Cardiac fibroblast (primary cell): ENCODE measurements around the gene HORMAD2.

Source experiments
- DNase-seq, 2 donors: peaks; one replicate each; pipeline versions ENCODE4 v3.0.0 to v3.0.0-alpha.2; 2010; ENCODE audit warnings: low read depth in 2 of 2
- H3K4me3 ChIP-seq, 2 donors: replicated peaks in 1 of 2; 1 replicate in 1 of 2; 2 replicates in 1 of 2; pipeline ENCODE4 v1.5.1; 2011; ENCODE audit warnings: low read depth in 2 of 2, low read length in 2 of 2, mild to moderate bottlenecking in 2 of 2, moderate library complexity in 1 of 2
- CTCF ChIP-seq: IDR thresholded peaks from one replicate; pipeline ENCODE4 v1.5.1; 2011; ENCODE audit warnings: low read depth, mild to moderate bottlenecking, low read length, inconsistent platforms

The HORMAD2 gene

GRCh38 chr22:30079952-30080533, at the start of gene HORMAD2:
Gene HORMAD2, plus strand, starts transcription at chr22:30080464. Its CDS starts 13,489 bp downstream, at chr22:30093953.
- peak within 1 kb of the TSS; percentile 12 to 30 for H3K4me3 ChIP-seq
- no peak for TF ChIP-seq CTCF
- peak; percentile 31 to 38 for DNase-seq

- H3K4me3 ChIP-seq, result no peak overlapping the region
- no peak for TF ChIP-seq CTCF
- no peak for DNase-seq
These were observed 48.9 kb upstream of the HORMAD2 start for GRCh38 chr22:30031328-30031727.

GRCh38 chr22:30031764-30032455, 48.4 kb upstream of the HORMAD2 start:
- TF ChIP-seq CTCF, result no peak
- no peak for DNase-seq

GRCh38 chr22:30033137-30033536, 47.1 kb upstream of the HORMAD2 start:
- no peak overlapping the region for H3K4me3 ChIP-seq
- TF ChIP-seq CTCF, result no peak
- no peak for DNase-seq

More at GRCh38 chr22:30031764-30032455, 48.4 kb upstream of the HORMAD2 start:
- no peak overlapping the region for H3K4me3 ChIP-seq

GRCh38 chr22:30033901-30034300, 46.4 kb upstream of the HORMAD2 start:
- no peak for DNase-seq
- TF ChIP-seq CTCF, result no peak
- H3K4me3 ChIP-seq, result no peak overlapping the region

GRCh38 chr22:30036656-30037055, 43.6 kb upstream of the HORMAD2 start:
- H3K4me3 ChIP-seq, result no peak overlapping the region
- peak in 1 of 2 donors; percentile 40 for DNase-seq
- TF ChIP-seq CTCF, result no peak
